Endothelial cell of umbilical vein (primary cell): ENCODE results near the gene ZNF552. TPM values are rescaled to one million over a fixed set of nuclear protein-coding genes. Genes with fewer than 3 reads are reported as not detected.

Experiments
- BruUV-seq: library from RNA; stranded (reverse); fragments of 400-500 nt; replicated peaks from 2 replicates; lab custom pipeline; 2021; lab: Mats Ljungman, UMichigan
- CTCF ChIA-PET: fragments of 300-600, 350-600 bp; sonication (Branson Sonifier 250); formaldehyde crosslinking; loops from one replicate; lab custom pipeline; 2021; ENCODE audit warnings: antibody characterized with exemption, inconsistent platforms; lab: Charles Lee
- POLR2A ChIA-PET: fragments of 300-600, 350-600 bp; sonication (Branson Sonifier 250); formaldehyde crosslinking; loops from one replicate; lab custom pipeline; 2021; ENCODE audit warnings: antibody characterized with exemption, inconsistent platforms; lab: Charles Lee
- DNase-seq: peaks from one replicate; pipeline ENCODE4 v3.0.0-alpha.2; 2011; ENCODE audit warnings: low read depth, low spot score
- FAIRE-seq: peaks from 2 replicates; lab custom pipeline; 2011; peaks lifted over from hg19 to GRCh38; lab: Jason Lieb, UNC
- H2AFZ ChIP-seq: 2 replicates; pipeline ENCODE4 v1.6.0; 2012; ENCODE audit warnings: low read depth, low read length, control low read depth, inconsistent platforms
- H3K27ac ChIP-seq: 2 replicates; pipeline ENCODE4 v1.5.1; 2011; ENCODE audit warnings: low read depth, mild to moderate bottlenecking, control low read depth, low read length, moderate library complexity; ENCODE audit not compliant: insufficient read depth
- H3K27me3 ChIP-seq, 2 experiments: 2 replicates each; pipeline versions ENCODE4 v1.6.0 to v1.6.1; 2011; ENCODE audit warnings: low read length in 2 of 2, mixed read lengths in 1 of 2; ENCODE audit not compliant: control insufficient read depth in 2 of 2, insufficient read depth in 2 of 2
- H3K36me3 ChIP-seq, 2 experiments: 2 replicates in 1 of 2; 3 replicates in 1 of 2; pipeline ENCODE4 v1.5.1; 2011; ENCODE audit warnings: low read length in 2 of 2, mild to moderate bottlenecking in 1 of 2, moderate library complexity in 1 of 2; ENCODE audit not compliant: control insufficient read depth in 2 of 2, insufficient read depth in 2 of 2; ENCODE audit errors: extremely low read depth in 1 of 2
- H3K4me1 ChIP-seq: 3 replicates; pipeline ENCODE4 v1.5.1; 2011; ENCODE audit warnings: mild to moderate bottlenecking, low read length; ENCODE audit not compliant: control insufficient read depth, insufficient read depth; ENCODE audit errors: extremely low read depth
- H3K4me2 ChIP-seq: 2 replicates; pipeline ENCODE4 v1.6.1; 2011; ENCODE audit warnings: low read length, control low read depth, mixed read lengths; ENCODE audit not compliant: insufficient read depth
- H3K4me3 ChIP-seq, 3 experiments: fragments of 200-600 bp in 1 of 3; sonication (generic), shearing (Covaris generic) in 1 of 3; replicated peaks in 1 of 3; 2 replicates each; pipeline ENCODE4 v1.5.1; 2011 to 2016; ENCODE audit warnings: control low read depth in 3 of 3, low read length in 3 of 3, mild to moderate bottlenecking in 2 of 3, inconsistent platforms in 1 of 3, low read depth in 1 of 3, moderate library complexity in 1 of 3; ENCODE audit not compliant: insufficient read depth in 1 of 3
- H3K79me2 ChIP-seq: 2 replicates; pipeline ENCODE4 v1.6.0; 2012; ENCODE audit warnings: low read length, inconsistent platforms; ENCODE audit not compliant: control insufficient read depth, insufficient read depth
- H3K9ac ChIP-seq: replicated peaks from 2 replicates; pipeline ENCODE3; 2011; ENCODE audit warnings: low read length, control low read depth; ENCODE audit not compliant: insufficient read depth; ENCODE audit errors: extremely low read depth
- H3K9me1 ChIP-seq: replicated peaks from 3 replicates; pipeline ENCODE4 v1.6.0; 2011; ENCODE audit warnings: mild to moderate bottlenecking, low read length; ENCODE audit not compliant: control insufficient read depth, insufficient read depth; ENCODE audit errors: extremely low read depth
- H3K9me3 ChIP-seq: replicated peaks from 2 replicates; pipeline ENCODE4 v1.5.1; 2012; ENCODE audit warnings: low read length, inconsistent platforms; ENCODE audit not compliant: control insufficient read depth, insufficient read depth
- H4K20me1 ChIP-seq: replicated peaks from 2 replicates; pipeline ENCODE3; 2011; ENCODE audit warnings: mild to moderate bottlenecking, low read length; ENCODE audit not compliant: control insufficient read depth, insufficient read depth; ENCODE audit errors: extremely low read depth
- CTCF ChIP-seq, 2 donors: IDR thresholded peaks; 1 replicate in 1 of 2; 2 replicates in 1 of 2; pipeline ENCODE4 v1.5.1; 2011; ENCODE audit warnings: low read length in 2 of 2, mild to moderate bottlenecking in 2 of 2, moderate library complexity in 2 of 2, control low read depth in 1 of 2, inconsistent platforms in 1 of 2, low read depth in 1 of 2; ENCODE audit not compliant: insufficient read depth in 1 of 2; ENCODE audit errors: extremely low read depth in 1 of 2
- EZH2 ChIP-seq: IDR thresholded peaks from 2 replicates; pipeline ENCODE4 v1.6.1; 2012; ENCODE audit warnings: borderline replicate concordance, low read depth, mild to moderate bottlenecking, moderate library complexity, low read length, inconsistent platforms; ENCODE audit not compliant: severe bottlenecking
- FOS ChIP-seq: IDR thresholded peaks from 2 replicates; pipeline ENCODE4 v1.6.1; 2011; ENCODE audit warnings: mild to moderate bottlenecking, low read length, moderate library complexity, borderline replicate concordance; ENCODE audit not compliant: insufficient read depth
- GATA2 ChIP-seq: IDR thresholded peaks from 2 replicates; pipeline ENCODE4 v1.7.0; 2011; ENCODE audit warnings: low read depth, mild to moderate bottlenecking, moderate library complexity, mixed read lengths, low read length; ENCODE audit not compliant: insufficient read length, insufficient read depth
- JUN ChIP-seq: IDR thresholded peaks from 2 replicates; pipeline ENCODE4 v1.6.1; 2011; ENCODE audit warnings: borderline replicate concordance, low read depth; ENCODE audit not compliant: insufficient read length, insufficient read depth
- MAX ChIP-seq: IDR thresholded peaks from 2 replicates; pipeline ENCODE4 v1.6.1; 2011; ENCODE audit not compliant: insufficient read depth, insufficient read length
- MYC ChIP-seq: IDR thresholded peaks from one replicate; pipeline ENCODE4 v1.6.1; 2011; ENCODE audit warnings: mild to moderate bottlenecking, low read depth, low read length
- POLR2A ChIP-seq: IDR thresholded peaks from 2 replicates; pipeline ENCODE4 v1.6.1; 2012; ENCODE audit warnings: low read depth, mild to moderate bottlenecking, control low read depth, low read length
- POLR2AphosphoS5 ChIP-seq: IDR thresholded peaks from 2 replicates; pipeline ENCODE4 v1.6.1; 2012; ENCODE audit warnings: low read depth, mild to moderate bottlenecking, control low read depth, low read length, moderate library complexity; ENCODE audit not compliant: insufficient read depth
- dilution Hi-C: fragments of 300-500 bp; cut with MboI; formaldehyde crosslinking; loops from one replicate; pipeline ENCODE4 v1.15.0; 2019; ENCODE audit warnings: low sequenced_read_pairs; ENCODE audit not compliant: extremely low pct_ligation_motif_present
- intact Hi-C: fragments of 100-400 bp; cut with micrococcal nuclease; formaldehyde crosslinking; loops from one replicate; pipeline ENCODE4 v1.10.0; 2022
- polyA plus RNA-seq, 4 experiments: library from polyadenylated mRNA; depleted of rRNA in 3 of 4; stranded (reverse) in 3 of 4; unstranded in 1 of 4; fragments of >200 nt; gene quantifications; 2 replicates each; pipeline versions ENCODE4 v1.2.1 to v1.2.3, GENCODE V29; 2011 to 2012; ENCODE audit warnings: missing spikeins in 1 of 4
- total RNA-seq: library from RNA; stranded (reverse); gene quantifications from 2 replicates; pipeline ENCODE4 v1.2.3, GENCODE V29; 2021

ZNF552 gene
- total and polyA plus RNA-seq, 2 donors (not counting 3 experiments of a cell fraction or from before 2014, with no cell fraction given), result 3.0 to 6.1 TPM

GRCh38 chr19:57786286-57786685 is 28.4 kb downstream of the ZNF552 start:
- no peak for DNase-seq
- Histone ChIP-seq H3K79me2 (peaks cover under 1% of the 10 kb centered on the region), H3K9ac (no peak overlapping the region), H3K9me3 (no peaks in the 10 kb centered on the region), H3K36me3 (no peaks in the 10 kb centered on the region), H3K4me1 (no peaks in the 10 kb centered on the region), H3K9me1 (no peaks in the 10 kb centered on the region), H3K27ac (no peak overlapping the region), H2AFZ (no peak overlapping the region), H3K27me3 (no peaks in the 10 kb centered on the region), H3K4me2 (no peak overlapping the region), H4K20me1 (no peaks in the 10 kb centered on the region), H3K4me3 (no peak overlapping the region)
- intact Hi-C loops (no loop called here), dilution Hi-C loops (no loop called here)
- TF ChIP-seq POLR2A, result no peak
- no peak for TF ChIP-seq CTCF (IDR thresholded peaks at IDR 0.05; ENCODE audit: extremely low read depth in 1 of 2, insufficient read depth in 1 of 2, low read depth in 1 of 2, low read length in 2 of 2)
- TF ChIP-seq MAX, result no peak
- TF ChIP-seq GATA2, result no peak
- no peak for TF ChIP-seq MYC
- TF ChIP-seq POLR2AphosphoS5, result no peak
- TF ChIP-seq JUN, result no peak
- no peak for TF ChIP-seq EZH2
- TF ChIP-seq FOS, result no peak
- BruUV-seq, result no TSS peak
- CTCF ChIA-PET, result no interaction called here
- POLR2A ChIA-PET, result no interaction called here
- no peak for FAIRE-seq
